Medulla oblongata (tissue), 1 donor: ENCODE measurements around the gene C1orf198.

ENCODE experiments used
- DNase-seq: peaks from one replicate; pipeline ENCODE4 v3.0.0-alpha.2; 2015; ENCODE audit errors: extremely low spot score

C1orf198 gene

GRCh38 chr1:230867903-230868735 is at the start of gene C1orf198:
TSS of gene C1orf198 (minus strand) at chr1:230868521. CDS start at chr1:230868512, 9 bp downstream.
- peak; percentile 65 for DNase-seq

- peak; percentile 94 for DNase-seq
Observed at GRCh38 chr1:230917284-230918135, 49.2 kb upstream of the C1orf198 start.

GRCh38 chr1:230916587-230917283 is 48.4 kb upstream of the C1orf198 start:
- no peak for DNase-seq

- DNase-seq, result no peak
Observed at GRCh38 chr1:230915078-230915477, 46.8 kb upstream of the C1orf198 start.

GRCh38 chr1:230913496-230913895 is 45.2 kb upstream of the C1orf198 start:
- no peak for DNase-seq

- no peak for DNase-seq
Observed at GRCh38 chr1:230910755-230911117, 42.4 kb upstream of the C1orf198 start.

- peak; percentile 86 for DNase-seq
Observed at GRCh38 chr1:230909974-230910754, 41.8 kb upstream of the C1orf198 start.

GRCh38 chr1:230907472-230908205 is 39.3 kb upstream of the C1orf198 start:
- peak; percentile 26 for DNase-seq

- peak; percentile 64 for DNase-seq
Observed at GRCh38 chr1:230906226-230906625, 37.9 kb upstream of the C1orf198 start.

- peak; percentile 58 for DNase-seq
Observed at GRCh38 chr1:230905733-230906132, 37.4 kb upstream of the C1orf198 start.

- DNase-seq, result no peak
Observed at GRCh38 chr1:230902349-230902923, 34.1 kb upstream of the C1orf198 start.

GRCh38 chr1:230901671-230902070 is 33.4 kb upstream of the C1orf198 start:
- no peak for DNase-seq

GRCh38 chr1:230900984-230901383 is 32.7 kb upstream of the C1orf198 start:
- no peak for DNase-seq

GRCh38 chr1:230899841-230900251 is 31.5 kb upstream of the C1orf198 start:
- no peak for DNase-seq

GRCh38 chr1:230898748-230899147 is 30.4 kb upstream of the C1orf198 start:
- no peak for DNase-seq

GRCh38 chr1:230898144-230898543 is 29.8 kb upstream of the C1orf198 start:
- no peak for DNase-seq

- peak; percentile 45 for DNase-seq
Observed at GRCh38 chr1:230896779-230897178, 28.5 kb upstream of the C1orf198 start.

- DNase-seq, result no peak
Observed at GRCh38 chr1:230895452-230895851, 27.1 kb upstream of the C1orf198 start.

- no peak for DNase-seq
Observed at GRCh38 chr1:230894664-230895063, 26.3 kb upstream of the C1orf198 start.

GRCh38 chr1:230894032-230894431 is 25.7 kb upstream of the C1orf198 start:
- DNase-seq, result no peak
